PC-3 (cell line): ENCODE data around the gene CD151.

Source experiments
- EZH2 ChIP-seq: fragments of 300-600 bp; sonication (generic); IDR thresholded peaks from one replicate; pipeline ENCODE4 v1.6.1; 2017; ENCODE audit warnings: antibody characterized with exemption, mild to moderate bottlenecking, low read length; ENCODE audit not compliant: unreplicated experiment
- EZH2phosphoT487 ChIP-seq: fragments of 300-600 bp; sonication (generic); IDR thresholded peaks from 2 replicates; pipeline ENCODE4 v1.6.1; 2018; ENCODE audit warnings: mild to moderate bottlenecking, antibody characterized with exemption, low read length, borderline replicate concordance
- TF ChIP-seq, protein P1 (sequence below): fragments of 300-600 bp; sonication (generic); conservative IDR thresholded peaks from 2 replicates; pipeline ENCODE4 v1.5.1; 2017; ENCODE audit warnings: antibody characterized with exemption, low read depth, mild to moderate bottlenecking, low read length

DNA sequence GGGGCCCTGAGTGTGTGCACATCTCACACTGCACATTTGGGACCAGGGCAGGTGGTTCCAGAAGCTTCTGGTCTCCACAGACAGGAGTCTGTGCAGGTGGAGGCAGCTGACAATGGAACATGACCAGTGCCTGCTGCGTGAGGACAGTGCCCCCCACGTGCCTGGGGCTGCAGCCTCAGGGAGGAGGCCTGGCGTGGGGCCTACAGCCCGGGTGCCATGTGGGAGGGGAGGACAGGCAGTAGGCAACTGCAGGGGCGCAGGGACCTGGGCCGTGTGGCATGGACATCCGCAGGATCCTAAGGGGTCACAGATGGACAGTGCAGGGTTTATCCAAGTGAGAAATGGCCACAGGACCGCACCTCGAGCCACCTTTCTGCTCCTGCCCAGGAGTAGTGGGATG, 38.7 kb downstream of the CD151 start:
- TF ChIP-seq, protein P1, sequence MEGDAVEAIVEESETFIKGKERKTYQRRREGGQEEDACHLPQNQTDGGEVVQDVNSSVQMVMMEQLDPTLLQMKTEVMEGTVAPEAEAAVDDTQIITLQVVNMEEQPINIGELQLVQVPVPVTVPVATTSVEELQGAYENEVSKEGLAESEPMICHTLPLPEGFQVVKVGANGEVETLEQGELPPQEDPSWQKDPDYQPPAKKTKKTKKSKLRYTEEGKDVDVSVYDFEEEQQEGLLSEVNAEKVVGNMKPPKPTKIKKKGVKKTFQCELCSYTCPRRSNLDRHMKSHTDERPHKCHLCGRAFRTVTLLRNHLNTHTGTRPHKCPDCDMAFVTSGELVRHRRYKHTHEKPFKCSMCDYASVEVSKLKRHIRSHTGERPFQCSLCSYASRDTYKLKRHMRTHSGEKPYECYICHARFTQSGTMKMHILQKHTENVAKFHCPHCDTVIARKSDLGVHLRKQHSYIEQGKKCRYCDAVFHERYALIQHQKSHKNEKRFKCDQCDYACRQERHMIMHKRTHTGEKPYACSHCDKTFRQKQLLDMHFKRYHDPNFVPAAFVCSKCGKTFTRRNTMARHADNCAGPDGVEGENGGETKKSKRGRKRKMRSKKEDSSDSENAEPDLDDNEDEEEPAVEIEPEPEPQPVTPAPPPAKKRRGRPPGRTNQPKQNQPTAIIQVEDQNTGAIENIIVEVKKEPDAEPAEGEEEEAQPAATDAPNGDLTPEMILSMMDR = no peak
- TF ChIP-seq EZH2 (no peak), EZH2phosphoT487 (no peak)
